ENCODE measurements around the gene GMPPA.

GMPPA gene

DNA sequence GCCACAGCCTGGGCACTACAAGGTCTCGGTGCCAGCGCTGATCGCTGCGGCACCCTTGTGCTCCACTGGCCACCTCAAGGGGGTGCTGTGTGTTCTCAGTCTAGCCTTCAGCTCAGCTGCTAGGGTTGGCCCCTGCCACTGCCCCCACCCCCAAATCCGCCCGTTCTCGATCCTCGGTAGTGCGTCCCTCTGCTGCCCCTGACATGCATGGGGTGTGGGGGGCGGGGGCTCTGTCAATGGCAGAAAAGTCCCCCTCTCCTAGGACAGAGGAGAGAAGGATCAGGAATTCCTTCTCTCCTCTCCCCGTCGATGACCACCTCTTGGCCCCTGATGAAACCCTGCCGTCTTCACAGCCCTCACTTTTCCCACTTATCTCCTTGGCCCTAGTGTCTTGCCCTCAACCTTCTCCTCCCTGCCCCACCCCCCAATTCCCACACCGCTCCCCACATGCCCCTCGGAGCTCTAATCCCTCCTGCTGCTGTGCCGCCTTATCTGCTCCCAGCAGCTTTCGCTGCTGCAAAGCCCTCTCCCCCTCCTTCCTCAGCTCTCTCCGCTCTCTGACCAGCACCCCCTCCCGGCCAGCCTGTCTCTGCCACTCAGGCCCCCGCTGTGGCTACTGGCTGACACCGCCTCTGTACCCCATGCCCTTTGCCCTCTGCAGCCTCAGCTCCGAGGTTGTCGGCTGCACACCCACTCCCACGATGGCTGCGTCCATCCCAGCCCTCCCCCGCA lies 11.3 kb downstream of the GMPPA start:
- TF ChIP-seq GATA1 (IDR thresholded peaks at IDR 0.05; ENCODE audit: low read depth, low read length): peak; percentile 56
- TF ChIP-seq POLR2A (IDR thresholded peaks at IDR 0.05; ENCODE audit: low read length): no peak
- DNase-seq: peak; percentile 93 to 95

DNA sequence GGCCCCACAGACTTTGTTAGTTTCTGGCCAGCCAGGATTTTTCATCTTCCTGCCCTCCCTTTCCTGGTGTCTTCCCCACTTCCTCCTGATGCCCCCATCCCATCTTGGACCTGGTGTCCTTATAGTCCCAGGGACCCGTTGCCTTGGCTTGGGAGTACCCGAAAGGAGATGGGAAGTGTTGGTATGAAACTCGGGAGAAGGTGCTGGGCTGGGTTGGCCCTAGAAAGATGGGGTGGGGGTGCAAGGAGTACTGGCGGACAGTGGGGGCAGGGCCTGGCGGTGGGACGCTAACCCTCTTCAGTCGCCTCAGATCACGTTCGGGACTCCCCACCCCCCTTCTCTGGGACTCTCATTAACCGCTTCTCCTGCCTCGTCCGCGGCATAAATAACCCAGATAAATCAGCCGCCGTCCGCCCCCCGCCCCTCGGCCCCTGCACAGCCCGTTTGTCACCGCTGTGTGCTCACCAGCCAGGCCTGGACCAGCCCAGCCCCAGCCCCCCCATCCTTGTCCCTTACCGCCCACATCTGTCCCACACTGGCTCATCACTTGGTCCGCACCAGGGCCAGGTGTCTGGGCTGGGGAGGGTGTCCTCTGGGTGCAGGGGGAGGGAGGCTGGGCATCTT lies 11.9 kb downstream of the GMPPA start:
- no peak for TF ChIP-seq POLR2A (IDR thresholded peaks at IDR 0.05; ENCODE audit: low read length)
- TF ChIP-seq GATA1 (IDR thresholded peaks at IDR 0.05; ENCODE audit: low read depth, low read length): no peak
- peak; percentile 35 to 50 for DNase-seq

DNA sequence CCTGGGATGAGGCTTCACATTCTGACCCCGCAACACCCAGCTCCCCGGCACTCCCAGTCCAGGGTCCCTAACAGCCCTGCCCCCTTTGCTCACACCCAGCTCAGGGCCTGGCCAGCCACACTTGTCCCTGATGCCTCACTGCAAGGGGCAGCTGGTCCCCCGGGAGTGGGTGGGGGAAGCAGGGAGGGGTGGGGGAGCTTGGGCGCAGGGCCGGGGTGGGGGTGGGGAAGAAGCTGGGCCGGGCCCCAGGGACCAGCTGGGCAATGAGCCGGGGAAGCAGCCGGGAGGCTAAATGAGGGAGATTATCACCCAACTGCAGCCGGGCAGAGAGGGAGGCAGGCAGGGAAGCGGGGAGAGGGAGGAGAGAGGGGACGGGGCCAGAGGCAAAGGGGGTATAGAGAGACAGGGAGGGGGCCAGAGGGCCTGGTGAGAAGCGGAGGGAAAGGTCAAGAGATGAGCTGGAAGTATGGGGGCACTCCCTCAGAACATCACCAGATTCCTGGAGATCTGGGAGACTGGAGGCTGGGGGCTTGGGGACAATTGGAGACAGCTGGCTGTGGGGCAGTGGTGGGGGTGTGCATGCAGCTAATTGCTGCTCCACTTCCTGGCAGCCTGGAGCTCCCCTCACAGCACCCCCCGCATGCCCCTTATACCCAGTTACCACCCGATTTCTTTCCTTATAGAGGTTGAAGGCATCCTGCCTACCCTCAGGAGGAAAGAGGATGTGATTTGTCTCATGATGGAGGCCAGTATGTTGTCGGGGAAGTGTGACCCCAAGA lies 13.0 kb downstream of the GMPPA start:
- TF ChIP-seq POLR2A (IDR thresholded peaks at IDR 0.05; ENCODE audit: low read length) (no peak), GATA1 (IDR thresholded peaks at IDR 0.05; ENCODE audit: low read depth, low read length) (no peak)

DNA sequence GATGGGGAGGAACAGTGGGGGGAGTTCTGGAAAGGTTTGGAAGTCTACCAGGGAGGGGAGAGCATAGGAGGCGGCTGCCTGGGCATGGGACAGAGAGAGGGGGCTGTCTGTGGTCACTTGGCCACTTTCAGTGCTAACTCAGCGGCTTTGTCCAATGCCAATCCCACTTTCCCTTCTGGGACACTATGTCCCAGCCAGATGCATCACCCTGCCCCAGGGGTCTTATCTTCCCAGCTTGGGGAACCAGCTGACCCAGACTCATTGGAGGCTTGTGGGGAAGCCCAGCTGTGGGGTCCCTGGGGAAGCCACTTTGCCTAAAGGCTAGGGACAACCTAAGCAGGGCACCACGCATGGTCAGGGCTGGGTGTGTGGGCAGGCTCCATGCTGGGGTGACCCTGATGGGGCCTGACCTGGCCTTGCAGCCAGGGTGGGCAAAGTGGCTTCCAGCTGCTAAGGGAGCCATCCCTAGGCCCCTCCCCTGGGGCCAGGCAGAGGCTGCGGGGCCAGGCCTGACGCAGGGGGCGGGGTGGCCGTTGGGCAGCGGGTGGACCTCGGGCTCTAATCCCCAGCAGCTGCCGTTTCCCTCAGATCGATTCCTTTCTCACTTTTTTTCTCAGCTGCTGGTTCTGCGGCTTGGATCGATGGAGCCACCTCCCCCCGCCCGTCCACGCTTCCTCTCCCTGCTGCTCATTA lies 14.0 kb downstream of the GMPPA start:
- TF ChIP-seq POLR2A (IDR thresholded peaks at IDR 0.05; ENCODE audit: low read length) (no peak), GATA1 (IDR thresholded peaks at IDR 0.05; ENCODE audit: low read depth, low read length) (no peak)
- peak; percentile 36 to 39 for DNase-seq

More for the DNA sequence above, 13.0 kb downstream of the GMPPA start:
- peak; percentile 74 to 75 for DNase-seq

DNA sequence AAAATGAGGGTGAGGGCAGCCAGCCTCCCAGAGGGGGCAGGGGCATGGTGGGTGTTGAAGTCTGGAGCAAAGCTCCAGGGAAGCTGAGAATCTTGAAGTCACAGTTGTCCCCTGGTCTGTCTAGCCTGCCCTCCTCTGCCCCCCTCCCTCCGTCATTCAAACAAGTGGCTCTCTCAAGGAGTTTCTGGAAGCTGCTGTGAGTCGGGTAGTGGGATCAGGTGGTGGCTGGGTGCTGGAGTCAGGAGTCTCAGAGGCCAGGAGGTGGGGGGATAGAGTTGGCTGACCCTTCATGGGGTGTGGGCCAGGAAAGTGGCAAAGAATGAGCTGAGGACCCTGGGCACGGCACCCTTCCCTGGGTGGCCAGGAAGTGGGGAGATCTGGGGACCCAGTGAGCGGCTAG lies 15.1 kb downstream of the GMPPA start:
- peak; percentile 46 to 64 for DNase-seq
- no peak for TF ChIP-seq POLR2A (IDR thresholded peaks at IDR 0.05; ENCODE audit: low read length)
- TF ChIP-seq GATA1 (IDR thresholded peaks at IDR 0.05; ENCODE audit: low read depth, low read length): no peak

DNA sequence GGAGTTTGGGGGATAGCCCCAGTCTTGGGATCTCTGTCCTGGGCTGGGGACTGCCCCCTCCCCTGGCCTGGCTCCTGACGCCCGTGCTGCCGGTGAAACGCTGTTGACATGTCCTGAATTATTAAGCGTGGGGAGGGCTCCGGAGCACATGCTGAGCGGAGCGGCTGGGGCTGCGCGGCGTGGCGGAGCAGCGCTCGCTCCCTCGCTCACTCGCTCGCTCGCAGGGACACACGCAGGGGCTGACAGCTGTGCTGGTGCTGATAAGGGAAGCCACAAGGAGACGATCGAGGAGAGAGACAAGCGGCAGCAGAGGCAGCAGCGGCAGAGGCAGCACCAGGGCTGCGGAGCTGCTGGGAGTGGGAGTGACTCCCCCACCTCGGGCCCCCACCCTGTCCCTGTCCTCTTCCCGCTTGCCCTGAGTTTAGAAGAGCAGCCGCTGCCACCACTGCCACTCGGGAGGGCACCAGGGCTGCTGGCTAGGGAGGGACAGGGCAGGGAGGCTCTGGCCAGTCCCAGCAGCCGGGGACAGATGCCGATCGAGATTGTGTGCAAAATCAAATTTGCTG lies 15.6 kb downstream of the GMPPA start, which contains the start of gene ASIC4:
Gene ASIC4, plus strand, starts transcription at position 287 of the 566 bp plus-strand sequence. Its CDS starts 243 bp downstream, at position 530.
- peak; percentile 93 to 94 for DNase-seq
- TF ChIP-seq POLR2A (IDR thresholded peaks at IDR 0.05; ENCODE audit: low read length) (peak; percentile 25), GATA1 (IDR thresholded peaks at IDR 0.05; ENCODE audit: low read depth, low read length) (peak; percentile 94)

DNA sequence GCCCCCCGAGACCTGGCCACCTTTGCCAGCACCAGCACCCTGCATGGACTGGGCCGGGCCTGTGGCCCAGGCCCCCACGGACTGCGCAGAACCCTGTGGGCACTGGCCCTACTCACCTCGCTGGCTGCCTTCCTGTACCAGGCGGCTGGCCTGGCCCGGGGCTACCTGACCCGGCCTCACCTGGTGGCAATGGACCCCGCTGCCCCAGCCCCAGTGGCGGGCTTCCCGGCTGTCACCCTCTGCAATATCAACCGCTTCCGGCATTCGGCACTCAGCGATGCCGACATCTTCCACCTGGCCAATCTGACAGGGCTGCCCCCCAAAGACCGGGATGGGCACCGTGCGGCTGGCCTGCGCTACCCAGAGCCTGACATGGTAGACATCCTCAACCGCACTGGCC lies 16.1 kb downstream of the GMPPA start:
- DNase-seq: no peak
- no peak for TF ChIP-seq GATA1 (IDR thresholded peaks at IDR 0.05; ENCODE audit: low read depth, low read length)
- no peak for TF ChIP-seq POLR2A (IDR thresholded peaks at IDR 0.05; ENCODE audit: low read length)

DNA sequence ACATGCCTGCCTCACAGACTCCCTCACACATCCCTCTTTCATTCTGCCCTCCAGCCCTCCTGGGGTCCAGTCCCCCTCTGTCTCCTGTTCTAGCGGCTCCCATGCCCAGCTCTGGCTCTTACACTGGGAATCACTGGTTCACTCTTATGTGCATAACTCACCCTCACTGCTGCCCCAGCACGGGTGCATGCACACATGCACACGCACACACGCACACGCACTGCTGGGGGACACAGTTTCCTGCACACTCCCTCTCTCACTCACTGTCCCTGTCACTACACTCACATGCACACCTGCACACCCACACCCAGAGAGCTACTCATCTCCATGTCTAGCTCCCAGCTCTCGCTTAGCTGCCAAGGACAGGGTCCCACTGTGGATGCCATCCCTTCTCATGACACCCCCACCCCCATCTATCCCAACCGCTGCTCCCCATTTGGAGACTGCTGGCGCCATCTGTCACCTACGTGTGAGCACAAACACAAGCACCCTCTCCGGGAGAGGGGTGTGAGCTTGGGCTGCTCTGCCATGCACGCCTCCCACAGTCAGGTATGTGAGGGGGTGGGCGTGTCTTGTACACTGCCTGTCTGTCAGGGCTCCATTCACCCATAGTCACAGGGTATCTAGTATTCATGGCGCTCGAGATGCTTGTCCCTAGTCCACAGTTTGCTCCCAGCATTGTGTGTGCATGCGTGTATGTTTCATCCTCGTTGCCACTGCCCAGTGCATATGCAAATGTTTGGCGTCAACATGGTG lies 17.4 kb downstream of the GMPPA start:
- TF ChIP-seq POLR2A (IDR thresholded peaks at IDR 0.05; ENCODE audit: low read length): no peak
- no peak for TF ChIP-seq GATA1 (IDR thresholded peaks at IDR 0.05; ENCODE audit: low read depth, low read length)
- no peak for DNase-seq

DNA sequence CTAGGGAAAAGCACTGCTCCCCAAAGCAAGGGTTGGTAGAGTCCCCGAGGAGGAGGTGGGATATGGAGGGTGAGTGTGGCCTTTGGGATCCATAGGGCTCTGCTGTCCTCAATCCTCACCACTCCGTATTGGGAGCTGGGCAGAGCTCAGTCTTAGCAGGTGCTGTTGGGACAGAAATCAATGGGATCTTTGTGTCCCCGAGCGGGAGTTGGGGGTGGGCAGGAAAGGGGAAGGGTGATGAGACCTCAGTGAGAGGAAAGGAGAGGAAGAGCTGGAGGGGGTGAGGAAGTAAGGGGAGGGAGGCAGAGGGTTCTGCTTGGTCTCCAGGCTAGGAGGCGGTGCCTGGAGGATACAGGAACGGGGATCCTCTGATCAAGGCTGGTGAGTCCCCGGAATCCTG lies 18.2 kb downstream of the GMPPA start:
- no peak for DNase-seq
- TF ChIP-seq GATA1 (IDR thresholded peaks at IDR 0.05; ENCODE audit: low read depth, low read length) (no peak), POLR2A (IDR thresholded peaks at IDR 0.05; ENCODE audit: low read length) (no peak)

DNA sequence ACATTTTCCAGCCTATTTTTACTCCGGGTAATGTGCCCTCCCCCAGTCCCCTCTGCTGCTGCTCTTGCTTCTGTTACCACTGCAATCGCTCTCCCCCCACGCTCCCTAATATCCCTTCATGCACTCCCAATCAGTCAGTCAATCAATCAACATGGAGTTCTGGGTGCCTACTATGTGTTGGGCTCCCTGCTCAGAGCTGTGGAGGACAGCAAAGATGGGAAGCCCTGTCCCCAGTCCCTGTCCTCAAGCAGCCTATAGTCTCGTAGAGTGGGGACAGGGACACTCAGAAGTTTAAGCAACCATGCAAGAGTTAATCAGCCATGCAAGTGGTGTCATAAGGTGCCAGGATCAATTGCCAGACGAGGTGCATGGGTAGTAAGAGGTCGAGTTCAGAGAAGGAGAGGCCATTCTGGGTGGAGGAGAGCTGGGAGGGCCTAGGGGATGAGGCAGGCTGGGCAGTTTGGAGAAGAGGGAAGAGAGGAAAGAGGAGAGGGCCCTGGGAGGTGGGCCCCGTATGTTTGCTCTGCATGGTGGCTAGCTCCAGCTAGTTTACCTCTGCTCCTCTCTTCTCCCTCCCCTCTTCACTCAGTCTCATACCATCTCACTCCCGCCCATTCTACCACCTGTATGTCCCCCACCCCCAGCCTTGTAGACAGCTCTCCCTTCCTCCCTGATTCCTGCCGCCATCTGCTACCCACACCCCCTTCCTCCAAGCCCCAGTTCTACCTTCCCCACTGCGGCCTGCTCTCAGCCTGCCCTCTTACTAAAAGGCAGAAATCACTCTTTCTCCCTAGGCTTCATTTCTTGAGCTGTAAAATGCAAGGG lies 19.5 kb downstream of the GMPPA start:
- no peak for DNase-seq
- TF ChIP-seq POLR2A (IDR thresholded peaks at IDR 0.05; ENCODE audit: low read length): no peak
- TF ChIP-seq GATA1 (IDR thresholded peaks at IDR 0.05; ENCODE audit: low read depth, low read length): no peak

DNA sequence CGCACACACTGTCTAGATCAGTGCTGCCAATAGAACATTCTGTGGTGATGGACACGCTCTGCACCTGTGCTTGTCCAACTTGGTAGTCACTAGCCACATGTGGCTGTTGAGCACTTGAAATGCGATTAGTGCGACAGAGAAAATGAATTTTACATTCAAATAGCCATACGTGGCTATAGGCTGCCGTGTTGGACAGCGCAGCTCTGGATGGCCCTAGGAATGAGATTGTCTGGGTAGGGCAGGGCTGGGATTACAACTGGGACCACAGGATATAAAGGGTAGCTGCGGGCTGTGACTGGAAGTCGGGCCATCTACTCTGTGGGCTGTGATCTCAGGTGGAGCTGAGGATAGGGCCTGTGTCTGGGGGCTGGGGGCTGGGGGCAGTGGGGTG lies 20.8 kb downstream of the GMPPA start:
- TF ChIP-seq GATA1 (IDR thresholded peaks at IDR 0.05; ENCODE audit: low read depth, low read length): no peak
- no peak for TF ChIP-seq POLR2A (IDR thresholded peaks at IDR 0.05; ENCODE audit: low read length)

DNA sequence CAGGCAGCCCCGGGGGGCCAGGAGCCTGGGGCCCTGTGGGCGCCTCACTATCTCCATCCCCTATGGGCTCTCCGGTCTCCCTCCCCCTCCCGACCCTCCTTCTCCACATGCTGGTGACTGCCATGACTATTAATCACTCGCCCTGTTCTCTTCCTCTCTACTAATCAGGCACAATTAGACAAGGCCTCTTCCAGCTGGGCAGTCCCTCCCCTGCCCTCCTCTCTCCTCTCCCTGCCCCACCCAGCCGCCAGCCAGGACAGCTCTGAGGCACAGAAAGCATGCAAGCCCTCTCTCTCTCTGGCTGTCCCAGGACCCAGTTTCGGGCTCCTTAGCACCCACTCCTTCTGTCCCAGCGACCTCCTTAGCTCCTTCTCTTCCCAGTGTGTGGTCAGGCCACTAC lies 21.4 kb downstream of the GMPPA start:
- peak; percentile 58 to 66 for DNase-seq
- TF ChIP-seq GATA1 (IDR thresholded peaks at IDR 0.05; ENCODE audit: low read depth, low read length): no peak
- no peak for TF ChIP-seq POLR2A (IDR thresholded peaks at IDR 0.05; ENCODE audit: low read length)

More for the DNA sequence above, 20.8 kb downstream of the GMPPA start:
- DNase-seq: no peak
